Endodermal cell (in vitro differentiated cells): ENCODE data around the gene OR10P1. TPM values are rescaled to one million over a fixed set of nuclear protein-coding genes. Genes with fewer than 3 reads are reported as not detected.

Experiments
- DNase-seq: peaks from one replicate; pipeline ENCODE4 v3.0.0-alpha.2; 2017
- H3K27ac ChIP-seq: 2 replicates; pipeline ENCODE4 v1.5.1; 2013; ENCODE audit warnings: mild to moderate bottlenecking, low read depth, low read length, moderate library complexity
- H3K27me3 ChIP-seq: 2 replicates; pipeline ENCODE4 v1.6.1; 2013; ENCODE audit warnings: mild to moderate bottlenecking, low read length, moderate library complexity; ENCODE audit not compliant: insufficient read depth, control insufficient read depth, poor library complexity, severe bottlenecking
- H3K36me3 ChIP-seq: 2 replicates; pipeline ENCODE4 v1.7.0; 2013; ENCODE audit warnings: mild to moderate bottlenecking, low read length, moderate library complexity; ENCODE audit not compliant: control insufficient read depth, insufficient read depth
- H3K4me1 ChIP-seq: one replicate; pipeline ENCODE4 v1.7.0; 2013; ENCODE audit warnings: low read length; ENCODE audit not compliant: control insufficient read depth, insufficient read depth
- H3K4me3 ChIP-seq: 2 replicates; pipeline ENCODE4 v1.5.1; 2013; ENCODE audit warnings: mild to moderate bottlenecking, low read length, moderate library complexity
- H3K9ac ChIP-seq: 2 replicates; pipeline ENCODE4 v1.6.1; 2013; ENCODE audit warnings: mild to moderate bottlenecking, low read length, moderate library complexity; ENCODE audit not compliant: poor library complexity, severe bottlenecking; ENCODE audit errors: extremely low read depth
- H3K9me3 ChIP-seq: 2 replicates; pipeline ENCODE4 v1.6.1; 2013; ENCODE audit warnings: mild to moderate bottlenecking, low read length, moderate library complexity; ENCODE audit not compliant: control insufficient read depth
- H3K27ac Mint-ChIP-seq: 2 replicates; pipeline ENCODE4 v1.8.0; 2020; ENCODE audit warnings: mixed read lengths
- H3K27me3 Mint-ChIP-seq: 2 replicates; pipeline ENCODE4 v1.8.0; 2021; ENCODE audit warnings: mild to moderate bottlenecking, mixed read lengths; ENCODE audit not compliant: insufficient read depth
- H3K36me3 Mint-ChIP-seq: 2 replicates; pipeline ENCODE4 v1.8.0; 2020; ENCODE audit warnings: low read depth, mixed read lengths
- H3K4me1 Mint-ChIP-seq: 2 replicates; pipeline ENCODE4 v1.8.0; 2020; ENCODE audit warnings: mixed read lengths
- H3K4me3 Mint-ChIP-seq: 2 replicates; pipeline ENCODE4 v1.8.0; 2020; ENCODE audit warnings: mild to moderate bottlenecking, moderate library complexity, mixed read lengths
- H3K9me3 Mint-ChIP-seq: 2 replicates; pipeline ENCODE4 v1.8.0; 2020; ENCODE audit warnings: mild to moderate bottlenecking, mixed read lengths
- CTCF ChIP-seq: fragments of 200-600 bp; sonication (generic); conservative IDR thresholded peaks from 2 replicates; pipeline ENCODE4 v1.5.0; 2021; ENCODE audit warnings: antibody characterized with exemption, mild to moderate bottlenecking
- WGBS, 2 experiments: methylation state at CpG; one replicate each; pipeline versions ENCODE4 v1.1.5 to v1.1.7; 2013; ENCODE audit warnings: missing lambda C conversion rate in 2 of 2, mixed read lengths in 1 of 2; ENCODE audit not compliant: insufficient coverage in 1 of 2, insufficient read length in 1 of 2; 5-methylcytosine and 5-hydroxymethylcytosine counted together
- total RNA-seq, 2 donors: library from RNA; stranded (reverse); fragmentation: NEBNext Ultra II Directional in 1 of 2; extraction: Animal tissue kit (Norgen Biotek cat#: 25700) in 1 of 2; gene quantifications; 2 replicates in 1 of 2; 3 replicates in 1 of 2; pipeline ENCODE4 v1.2.1, GENCODE V29; 2021

OR10P1 gene
- total RNA-seq, 2 donors from 2014 or later: not detected

GRCh38 chr12:55633151-55633550 lies 3.5 kb upstream of the OR10P1 start:
- Mint-ChIP-seq H3K27ac (no peak overlapping the region), H3K27me3 (peaks cover 17% of the 10 kb centered on the region), H3K4me3 (no peak overlapping the region), H3K4me1 (peaks cover 41% of the 10 kb centered on the region), H3K36me3 (no peaks in the 10 kb centered on the region), H3K9me3 (no peaks in the 10 kb centered on the region)
- Histone ChIP-seq H3K27me3 (no peaks in the 10 kb centered on the region), H3K9me3 (no peaks in the 10 kb centered on the region), H3K9ac (no peak overlapping the region), H3K27ac (no peak overlapping the region), H3K4me1 (peaks cover 8% of the 10 kb centered on the region), H3K4me3 (no peak overlapping the region), H3K36me3 (no peaks in the 10 kb centered on the region)
- no peak for TF ChIP-seq CTCF
- peak; percentile 18 for DNase-seq
- WGBS, 2 experiments: 94 to 99% methylated on average over 2 to 4 of the region's 4 CpGs

- TF ChIP-seq CTCF: no peak
- H3K4me3 ChIP-seq: no peak overlapping the region
- 86 to 96% methylated on average over 5 to 6 of the region's 6 CpGs for WGBS, 2 experiments
- H3K9ac ChIP-seq: no peak overlapping the region
- Mint-ChIP-seq H3K4me3 (no peak overlapping the region), H3K36me3 (no peaks in the 10 kb centered on the region), H3K9me3 (no peaks in the 10 kb centered on the region), H3K27me3 (peaks cover 26% of the 10 kb centered on the region), H3K4me1 (peaks cover 24% of the 10 kb centered on the region), H3K27ac (no peak overlapping the region)
- H3K36me3 ChIP-seq: no peaks in the 10 kb centered on the region
- peaks cover 7% of the 10 kb centered on the region for H3K4me1 ChIP-seq
- no peaks in the 10 kb centered on the region for H3K9me3 ChIP-seq
- no peaks in the 10 kb centered on the region for H3K27me3 ChIP-seq
- DNase-seq: peak; percentile 38
- no peak overlapping the region for H3K27ac ChIP-seq
These were observed 506 bp upstream of the OR10P1 start for GRCh38 chr12:55636116-55636655.

- peaks cover 14% of the 10 kb centered on the region for H3K4me1 Mint-ChIP-seq
- H3K4me3 Mint-ChIP-seq: no peak overlapping the region
- no peaks in the 10 kb centered on the region for H3K9me3 Mint-ChIP-seq
- Histone ChIP-seq H3K27me3 (no peaks in the 10 kb centered on the region), H3K9ac (no peak overlapping the region), H3K4me3 (no peak overlapping the region), H3K36me3 (no peaks in the 10 kb centered on the region), H3K27ac (no peak overlapping the region), H3K9me3 (no peaks in the 10 kb centered on the region), H3K4me1 (no peaks in the 10 kb centered on the region)
- no peak overlapping the region for H3K27ac Mint-ChIP-seq
- DNase-seq: peak; percentile 29
- no peak for TF ChIP-seq CTCF
- H3K27me3 Mint-ChIP-seq: peaks cover 26% of the 10 kb centered on the region
- no peaks in the 10 kb centered on the region for H3K36me3 Mint-ChIP-seq
- 84 to 89% methylated on average over 7 to 15 of the region's 15 CpGs for WGBS, 2 experiments
These were observed 775 bp downstream of the OR10P1 start for GRCh38 chr12:55637467-55637866.
